ENCODE data around the gene EDDM13.
A peak's percentile ranks its signal among the peaks of the same experiment; 100 is the strongest.
"Not testable (repeated sequence)": the region's sequence is repeated elsewhere in the genome, so short reads cannot be mapped to it uniquely, and the experiment has no call there.

The EDDM13 gene

DNA sequence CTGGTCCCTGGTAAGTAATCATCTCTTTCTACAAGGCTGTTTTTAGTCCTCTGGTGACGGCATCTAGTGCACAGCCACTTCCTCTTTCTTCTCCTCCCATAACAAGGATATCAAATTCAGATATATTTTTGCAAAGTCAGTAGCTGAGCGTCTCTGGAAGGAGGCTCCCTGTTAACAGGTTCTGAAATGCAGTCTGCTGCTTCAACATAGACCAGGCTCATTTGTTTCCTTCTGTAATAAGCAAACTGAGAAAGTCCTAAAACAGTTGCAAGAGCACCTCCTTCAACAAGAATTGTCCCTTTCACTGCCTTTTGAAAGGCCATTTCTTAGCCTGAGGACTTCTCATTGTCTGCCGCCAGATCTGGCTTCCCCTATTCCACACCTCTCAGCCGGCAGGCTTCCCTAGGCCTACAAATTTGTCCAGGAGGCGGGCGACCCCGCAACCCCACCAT is 49.5 kb downstream of the EDDM13 start:
- no peak for DNase-seq

DNA sequence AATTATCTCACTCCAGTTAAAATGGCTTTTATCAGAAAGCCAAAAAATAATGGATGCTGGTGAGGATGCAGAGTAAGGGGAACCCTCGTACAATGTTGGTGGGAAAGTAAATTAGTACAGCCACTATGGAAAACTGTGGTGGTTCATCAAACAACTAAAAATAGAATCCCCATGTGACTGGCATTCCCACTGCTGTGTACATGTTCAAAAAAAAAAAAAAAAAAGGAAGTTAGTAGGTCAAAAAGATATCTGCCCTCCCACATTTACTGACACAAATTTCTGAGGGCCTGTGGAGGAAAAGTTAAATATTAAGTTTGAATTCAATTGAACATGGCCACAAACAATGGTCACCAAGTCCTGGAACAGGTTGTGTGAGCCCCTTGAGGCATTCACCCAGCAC is 51.9 kb downstream of the EDDM13 start:
- DNase-seq: no peak

DNA sequence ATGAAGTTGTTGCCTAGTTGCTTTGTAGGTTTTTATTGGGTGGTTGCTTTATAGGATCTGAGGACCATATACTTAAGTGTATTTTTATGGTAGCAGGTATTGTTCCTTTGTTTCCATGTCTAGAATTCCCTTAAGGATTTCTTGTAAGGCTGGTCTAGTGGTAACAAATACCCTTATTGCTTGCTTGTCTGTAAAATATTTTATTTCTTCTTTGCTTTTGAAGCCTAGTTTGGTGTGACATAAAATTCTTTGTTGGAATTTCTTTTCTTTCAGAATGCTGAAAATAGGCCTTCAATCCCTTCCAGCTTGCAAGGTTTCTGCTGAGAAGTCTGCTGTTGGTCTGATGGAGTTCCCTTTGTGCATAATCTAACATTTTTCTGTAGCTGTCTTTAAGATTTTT is 60.1 kb downstream of the EDDM13 start:
- no peak for DNase-seq

DNA sequence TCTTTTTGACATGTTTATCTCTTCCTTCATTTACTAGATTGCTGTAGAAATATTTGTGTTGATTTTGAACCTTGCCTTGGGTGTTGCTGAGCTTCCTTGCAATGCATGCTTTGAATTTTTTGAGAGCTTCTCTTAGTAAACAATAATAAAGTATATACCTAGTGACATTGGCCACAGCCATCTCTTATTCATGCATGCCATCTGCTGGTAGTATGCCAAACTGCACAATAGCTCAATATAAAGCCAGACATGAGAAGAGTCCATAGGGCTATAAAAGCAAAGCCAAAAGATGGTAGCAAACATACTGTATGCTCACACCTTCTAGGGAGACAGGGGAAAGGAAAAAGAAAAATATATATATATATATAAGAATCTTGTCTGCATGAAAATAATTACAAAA is 61.0 kb downstream of the EDDM13 start:
- DNase-seq: peak; percentile 3 to 62 (median 59)

DNA sequence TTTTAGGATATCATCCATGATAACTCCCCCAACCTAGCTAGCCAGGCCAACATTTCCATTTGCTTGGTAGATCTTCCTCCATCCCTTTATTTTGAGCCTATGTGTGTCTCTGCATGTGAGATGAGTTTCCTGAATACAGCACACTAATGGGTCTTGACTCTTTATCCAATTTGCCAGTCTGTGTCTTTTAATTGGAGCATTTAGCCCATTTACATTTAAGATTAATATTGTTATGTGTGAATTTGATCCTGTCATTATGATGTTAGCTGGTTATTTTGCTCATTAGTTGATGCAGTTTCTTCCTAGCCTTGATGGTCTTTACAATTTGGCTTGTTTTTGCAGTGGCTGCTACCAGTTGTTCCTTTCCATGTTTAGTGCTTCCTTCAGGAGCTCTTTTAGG is 62.8 kb downstream of the EDDM13 start:
- DNase-seq: not testable (repeated sequence)

DNA sequence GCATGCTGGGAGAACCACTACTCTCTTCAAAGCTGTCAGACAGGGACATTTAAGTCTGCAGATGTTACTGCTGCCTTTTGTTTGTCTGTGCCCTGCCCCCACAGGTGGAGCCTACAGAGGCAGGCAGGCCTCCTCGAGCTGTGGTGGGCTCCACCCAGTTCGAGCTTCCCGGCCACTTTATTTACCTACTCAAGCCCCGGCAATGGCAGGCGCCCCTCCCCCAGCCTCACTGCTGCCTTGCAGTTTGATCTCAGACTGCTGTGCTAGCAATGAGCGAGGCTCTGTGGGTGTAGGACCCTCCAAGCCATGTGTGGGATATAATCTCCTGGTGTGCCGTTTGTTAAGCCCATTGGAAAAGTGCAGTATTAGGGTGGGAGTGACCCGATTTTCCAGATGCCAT is 64.5 kb downstream of the EDDM13 start:
- not testable (repeated sequence) for DNase-seq

DNA sequence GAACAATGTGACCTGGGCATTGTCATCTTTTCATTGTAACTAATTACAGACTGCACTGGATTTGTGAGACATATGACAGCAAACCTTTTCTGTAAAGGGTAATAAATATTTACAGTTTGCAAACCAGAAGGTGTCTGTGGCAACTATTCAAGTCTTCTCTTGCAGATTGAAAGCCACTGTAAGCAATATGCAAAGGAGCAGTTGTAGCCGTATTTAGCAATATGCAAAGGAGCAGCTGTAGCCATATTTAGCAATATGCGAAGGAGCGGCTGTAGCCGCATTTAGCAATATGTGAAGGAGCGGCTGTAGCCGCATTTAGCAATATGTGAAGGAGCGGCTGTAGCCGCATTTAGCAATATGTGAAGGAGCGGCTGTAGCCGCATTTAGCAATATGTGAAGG is 66.5 kb downstream of the EDDM13 start:
- DNase-seq: peak in 1 of 3 experiments; percentile 4

DNA sequence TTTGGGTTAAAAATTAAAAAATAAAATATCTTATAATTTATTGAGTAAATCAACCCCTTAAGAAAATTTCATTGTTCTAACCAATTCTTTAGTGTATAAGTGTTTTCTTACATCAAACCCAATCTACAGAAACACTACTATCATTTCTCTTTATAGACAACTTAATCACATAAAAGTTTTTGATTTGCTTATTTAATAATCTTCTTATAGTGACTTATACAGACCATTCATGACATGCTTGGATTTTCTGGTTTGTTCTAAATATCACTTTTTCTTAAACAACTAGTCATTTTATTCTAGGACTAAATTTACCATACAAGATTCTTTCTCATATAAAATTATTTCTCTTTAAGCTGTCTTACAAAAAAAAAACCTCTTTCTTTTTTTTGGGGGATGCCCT is 69.4 kb downstream of the EDDM13 start:
- no peak for DNase-seq

DNA sequence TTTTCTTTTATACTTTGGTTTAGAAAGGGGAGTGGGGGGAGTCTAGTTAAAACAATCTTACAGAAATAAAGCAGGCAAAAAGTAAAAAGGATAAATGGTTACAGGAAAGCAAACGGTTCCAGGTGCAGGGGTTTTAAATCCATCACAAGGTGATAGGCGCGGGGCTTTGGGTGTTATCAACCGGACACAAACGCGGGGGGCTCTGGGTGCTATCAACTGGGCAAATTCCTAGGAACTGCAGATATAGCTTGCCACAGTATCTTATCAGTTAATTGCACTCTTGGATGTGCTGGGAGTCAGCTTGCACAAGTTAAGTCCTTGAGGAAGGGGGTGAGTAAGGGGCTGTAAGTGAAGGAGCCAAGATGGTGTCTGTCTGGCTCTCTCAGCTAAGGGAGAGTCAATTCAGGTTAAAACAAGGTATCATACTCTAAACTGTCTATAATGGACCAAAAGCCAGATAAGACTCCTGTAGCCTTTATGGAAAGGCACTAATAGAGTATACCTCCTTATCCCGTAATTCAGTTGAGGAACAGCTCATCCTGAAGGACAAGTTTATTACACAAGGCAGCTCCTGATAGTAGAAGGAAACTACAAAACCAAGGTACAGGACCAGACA is 74.7 kb downstream of the EDDM13 start:
- DNase-seq: no peak

DNA sequence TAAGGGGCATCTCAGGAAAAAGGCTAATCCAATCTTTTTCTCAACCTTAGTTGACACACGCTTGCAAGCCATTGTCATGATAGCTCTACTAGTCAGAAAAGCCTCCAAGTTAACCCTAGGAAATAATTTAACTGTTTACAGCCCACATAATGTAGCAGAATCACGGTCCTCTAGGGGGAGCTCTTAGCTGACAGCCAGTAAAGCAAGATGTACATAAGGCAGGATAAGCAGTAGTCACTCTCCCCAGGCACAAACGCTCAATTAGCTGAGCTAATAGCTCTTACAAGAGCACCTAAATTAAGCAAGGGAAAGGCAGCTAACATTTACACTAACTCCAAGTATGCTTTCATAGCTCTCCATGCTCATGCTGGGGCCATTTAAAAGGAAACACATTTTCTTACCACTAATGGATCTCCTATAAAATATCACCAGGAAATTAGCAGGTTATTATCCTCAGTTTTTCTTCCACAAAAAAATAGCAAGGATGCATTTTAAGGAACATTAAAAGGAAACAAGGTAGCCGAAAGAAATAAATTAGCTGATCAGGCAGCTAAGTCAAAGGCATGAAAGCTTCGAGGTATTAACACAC is 75.8 kb downstream of the EDDM13 start:
- DNase-seq: peak in 1 of 3 experiments; percentile 1

DNA sequence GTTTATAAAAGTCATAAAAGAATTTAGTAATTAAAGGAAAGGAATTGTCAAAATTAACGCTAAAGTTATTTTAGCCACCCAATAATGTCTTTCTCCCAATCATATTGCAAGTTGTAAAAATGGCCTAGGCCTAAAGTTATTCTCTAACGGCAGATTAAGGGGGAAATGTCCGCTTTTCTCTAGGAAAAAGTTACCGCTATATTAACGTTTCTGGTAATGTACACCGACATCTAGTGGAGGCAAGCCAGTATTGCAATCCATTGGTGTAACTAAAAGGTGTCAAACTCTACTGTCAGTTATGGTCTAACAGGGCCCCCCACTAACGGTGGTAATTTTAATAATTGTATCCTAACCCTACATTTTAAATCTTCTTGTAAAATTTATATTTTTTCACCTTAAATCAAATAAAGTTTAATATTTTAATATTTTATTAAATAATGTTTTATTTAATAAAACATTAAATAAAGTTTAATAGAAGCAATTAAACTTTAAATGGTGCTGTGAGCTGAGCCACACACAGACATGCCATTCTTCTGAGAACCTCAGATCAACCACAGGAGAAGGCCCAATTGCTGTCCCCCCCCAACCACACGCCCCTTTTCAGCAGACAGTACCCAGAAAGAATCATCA is 78.0 kb downstream of the EDDM13 start:
- peak; percentile 4 to 68 (median 55) for DNase-seq

DNA sequence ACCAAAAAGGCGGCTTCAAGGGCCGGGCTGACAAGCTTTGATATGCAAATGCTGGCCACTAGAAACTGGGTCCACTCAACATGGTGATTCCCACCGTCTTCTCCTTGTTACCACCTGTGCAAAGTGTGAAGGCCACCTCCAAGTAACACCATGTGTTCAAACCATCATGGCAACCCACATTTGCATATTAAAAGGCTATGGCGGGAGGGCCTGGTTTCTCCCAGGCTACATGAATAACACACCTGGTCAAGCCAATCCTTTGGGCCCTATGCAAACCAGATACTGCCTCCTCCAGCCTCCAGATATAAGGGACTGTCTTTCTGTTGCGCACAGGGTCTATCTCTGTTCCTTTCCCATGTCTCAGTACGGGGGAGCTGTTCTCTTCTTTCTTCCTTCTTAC is 78.7 kb downstream of the EDDM13 start:
- no peak for DNase-seq

DNA sequence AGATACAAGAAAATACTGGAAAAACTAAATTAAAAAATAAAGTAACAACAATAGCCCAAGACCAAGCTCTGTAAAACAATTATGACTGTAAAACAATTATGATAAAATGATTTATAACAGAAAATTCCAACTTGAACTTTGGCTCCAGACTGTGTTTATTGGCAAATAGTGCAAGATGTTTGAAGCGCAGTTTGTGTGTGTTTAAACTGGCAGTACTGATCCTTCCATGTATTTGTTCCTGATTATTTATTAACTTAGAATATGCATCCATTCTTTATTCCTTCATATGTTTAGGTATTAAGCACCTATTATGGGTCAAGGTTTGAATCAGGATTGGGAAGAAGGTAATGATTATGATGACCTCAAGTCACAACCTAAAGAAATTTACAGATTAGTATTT is 83.0 kb downstream of the EDDM13 start:
- no peak for DNase-seq

DNA sequence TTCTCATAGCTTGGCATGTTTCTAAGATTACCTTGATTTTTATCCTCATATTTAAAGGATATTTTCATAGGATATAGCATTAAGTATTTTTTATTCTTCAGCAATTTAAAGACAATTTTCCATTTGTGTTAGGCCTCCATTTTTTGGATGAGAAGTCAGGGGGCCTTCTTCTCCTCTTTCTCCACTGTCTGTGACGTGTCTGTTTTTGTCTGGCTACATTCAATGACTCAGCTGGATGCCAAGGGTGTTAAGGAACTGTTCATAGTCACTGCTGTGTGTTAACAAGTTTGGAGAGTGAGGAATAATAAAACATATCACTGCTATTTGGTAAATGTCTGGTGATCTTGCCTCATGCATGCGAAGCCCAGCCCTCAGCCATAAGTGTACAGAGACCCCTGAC is 84.4 kb downstream of the EDDM13 start:
- no peak for DNase-seq

Measured in NCI-H1417 (cell line).